Measurements from ENCODE around the gene SNX8.

- TF ChIP-seq, protein P1, sequence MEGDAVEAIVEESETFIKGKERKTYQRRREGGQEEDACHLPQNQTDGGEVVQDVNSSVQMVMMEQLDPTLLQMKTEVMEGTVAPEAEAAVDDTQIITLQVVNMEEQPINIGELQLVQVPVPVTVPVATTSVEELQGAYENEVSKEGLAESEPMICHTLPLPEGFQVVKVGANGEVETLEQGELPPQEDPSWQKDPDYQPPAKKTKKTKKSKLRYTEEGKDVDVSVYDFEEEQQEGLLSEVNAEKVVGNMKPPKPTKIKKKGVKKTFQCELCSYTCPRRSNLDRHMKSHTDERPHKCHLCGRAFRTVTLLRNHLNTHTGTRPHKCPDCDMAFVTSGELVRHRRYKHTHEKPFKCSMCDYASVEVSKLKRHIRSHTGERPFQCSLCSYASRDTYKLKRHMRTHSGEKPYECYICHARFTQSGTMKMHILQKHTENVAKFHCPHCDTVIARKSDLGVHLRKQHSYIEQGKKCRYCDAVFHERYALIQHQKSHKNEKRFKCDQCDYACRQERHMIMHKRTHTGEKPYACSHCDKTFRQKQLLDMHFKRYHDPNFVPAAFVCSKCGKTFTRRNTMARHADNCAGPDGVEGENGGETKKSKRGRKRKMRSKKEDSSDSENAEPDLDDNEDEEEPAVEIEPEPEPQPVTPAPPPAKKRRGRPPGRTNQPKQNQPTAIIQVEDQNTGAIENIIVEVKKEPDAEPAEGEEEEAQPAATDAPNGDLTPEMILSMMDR (IDR thresholded peaks at IDR 0.05; ENCODE audit: poor library complexity, severe bottlenecking), result no peak
- TF ChIP-seq RAD21 (conservative IDR thresholded peaks at IDR 0.05) (no peak), EZH2 (IDR thresholded peaks at IDR 0.05; ENCODE audit: borderline replicate concordance, insufficient read depth, low read length, poor library complexity, severe bottlenecking) (no peak), SMC3 (conservative IDR thresholded peaks at IDR 0.05; ENCODE audit: poor library complexity) (no peak)
Measured at GRCh38 chr7:2247141-2247995, 66.9 kb downstream of the SNX8 start.

Data from neural cell (in vitro differentiated cells).